HG03520 (cell line): ENCODE data around the gene PGM2.
"Not testable (repeated sequence)": the region's sequence is repeated elsewhere in the genome, so short reads cannot be mapped to it uniquely, and the experiment has no call there.

Source experiments
- ATAC-seq: cut with Tn5 transposase; IDR thresholded peaks from one replicate; pipeline ENCODE4 v1.9.1; 2021; ENCODE audit warnings: mild to moderate bottlenecking, moderate library complexity; ENCODE audit not compliant: unreplicated experiment

Gene PGM2

GRCh38 chr4:37816006-37816405, 10.5 kb upstream of the PGM2 start:
- no peak for ATAC-seq

DNA sequence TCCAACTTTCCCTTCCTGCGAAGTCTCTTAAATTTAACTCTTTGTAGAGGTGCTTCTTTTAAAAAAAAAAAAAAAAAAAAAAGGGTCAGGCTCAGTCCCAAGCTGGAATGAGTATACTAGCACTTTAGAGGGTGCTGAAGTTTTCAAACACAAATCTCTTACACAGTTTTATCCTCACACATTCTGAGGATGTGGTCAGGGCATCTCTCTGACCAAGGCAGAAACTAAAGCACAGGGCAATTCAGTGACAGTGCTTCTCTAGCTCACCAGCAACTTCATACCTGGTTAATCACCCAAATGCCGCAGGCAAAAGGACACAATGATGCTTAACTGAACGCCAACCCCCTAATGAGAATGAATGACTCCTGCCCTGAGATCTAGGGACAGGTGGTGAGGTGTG, 9.8 kb upstream of the PGM2 start:
- ATAC-seq = no peak

DNA sequence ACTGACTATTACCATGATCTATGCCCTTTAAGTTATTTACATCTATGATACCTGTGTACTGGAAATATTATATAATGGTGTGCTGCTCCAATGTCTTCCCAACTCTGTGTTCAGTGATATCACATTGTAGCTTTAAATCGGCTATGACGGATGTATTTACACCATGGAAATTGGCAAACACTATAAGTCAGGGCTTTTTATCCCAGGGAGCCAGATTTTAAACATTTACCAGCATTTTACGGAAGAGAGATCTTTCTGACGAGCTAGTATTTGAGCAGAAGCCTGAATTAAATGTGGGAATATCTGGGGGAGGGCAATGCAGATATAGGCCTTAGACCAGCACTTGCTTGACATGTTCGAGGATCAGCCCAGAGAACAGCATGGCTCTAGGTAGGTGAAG, 7.7 kb upstream of the PGM2 start:
- ATAC-seq = no peak

GRCh38 chr4:37820458-37820857, 6.0 kb upstream of the PGM2 start:
- ATAC-seq = not testable (repeated sequence)

- ATAC-seq = no peak
Measured at GRCh38 chr4:37821953-37822605, 4.4 kb upstream of the PGM2 start.

DNA sequence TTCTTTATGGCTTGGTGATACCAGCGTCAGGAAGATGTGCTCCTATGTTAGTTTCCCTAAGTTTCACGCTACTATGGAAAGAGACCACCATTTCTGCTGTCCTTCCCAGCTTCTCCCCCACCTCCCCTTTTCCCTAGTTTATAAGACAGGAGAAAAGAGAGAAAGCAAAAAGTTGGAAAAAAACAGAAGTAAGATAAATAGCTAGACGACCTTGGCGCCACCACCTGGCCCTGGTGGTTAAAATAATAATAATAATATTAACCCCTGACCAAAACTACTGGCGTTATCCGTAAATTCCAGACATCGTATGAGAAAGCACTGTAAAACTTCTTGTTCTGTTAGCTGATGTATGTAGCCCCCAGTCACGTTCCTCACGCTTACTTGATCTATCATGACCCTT, 985 bp upstream of the PGM2 start:
- ATAC-seq = not testable (repeated sequence)

DNA sequence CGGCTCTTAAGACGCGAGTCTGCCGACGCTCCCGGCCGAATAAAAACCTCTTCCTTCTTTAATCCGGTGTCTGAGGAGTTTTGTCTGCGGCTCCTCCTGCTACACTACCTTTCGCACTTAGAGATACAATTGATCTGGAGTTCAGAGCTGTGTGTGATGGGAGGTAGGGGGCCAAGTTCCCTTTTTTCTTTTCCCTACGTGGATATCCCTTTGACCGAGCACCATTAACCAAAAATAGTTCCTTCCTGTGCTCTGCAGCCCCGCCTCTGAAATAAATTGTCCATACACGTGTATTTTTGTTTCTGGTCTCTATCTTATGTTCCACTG, 555 bp upstream of the PGM2 start:
- ATAC-seq = peak; percentile 7

DNA sequence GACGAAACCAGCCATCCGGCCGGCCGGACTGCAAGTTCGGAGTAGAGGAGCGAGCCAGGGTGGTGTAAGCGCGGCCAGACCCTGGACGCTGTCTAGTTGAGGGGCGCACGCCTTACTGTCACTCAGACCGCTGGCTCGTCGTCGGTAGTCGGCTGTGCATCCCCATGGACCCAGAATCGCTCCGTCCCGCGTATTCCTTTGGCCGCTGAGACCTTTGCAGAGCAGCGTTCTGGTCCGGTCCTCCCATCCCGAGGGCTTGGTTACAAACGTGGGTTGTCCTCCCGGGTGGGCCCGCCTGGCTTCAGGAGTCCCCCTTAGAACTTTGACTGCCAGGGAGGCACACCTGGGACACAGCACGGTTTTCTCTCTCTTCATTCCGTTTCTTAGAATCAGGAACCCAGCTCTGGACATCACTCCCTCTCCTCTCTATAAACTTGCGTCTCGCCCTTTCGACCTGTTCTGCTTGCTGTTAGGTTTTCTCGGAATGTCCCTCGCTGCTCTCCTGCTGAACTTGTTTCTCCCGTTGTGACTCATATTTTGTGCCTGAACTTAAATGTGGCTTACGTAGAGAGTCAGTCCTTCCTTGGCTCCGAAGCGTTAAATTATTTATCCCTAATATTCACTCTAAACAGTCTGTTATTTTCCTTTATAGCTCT, 672 bp downstream of the PGM2 start:
- ATAC-seq = peak; percentile 29

DNA sequence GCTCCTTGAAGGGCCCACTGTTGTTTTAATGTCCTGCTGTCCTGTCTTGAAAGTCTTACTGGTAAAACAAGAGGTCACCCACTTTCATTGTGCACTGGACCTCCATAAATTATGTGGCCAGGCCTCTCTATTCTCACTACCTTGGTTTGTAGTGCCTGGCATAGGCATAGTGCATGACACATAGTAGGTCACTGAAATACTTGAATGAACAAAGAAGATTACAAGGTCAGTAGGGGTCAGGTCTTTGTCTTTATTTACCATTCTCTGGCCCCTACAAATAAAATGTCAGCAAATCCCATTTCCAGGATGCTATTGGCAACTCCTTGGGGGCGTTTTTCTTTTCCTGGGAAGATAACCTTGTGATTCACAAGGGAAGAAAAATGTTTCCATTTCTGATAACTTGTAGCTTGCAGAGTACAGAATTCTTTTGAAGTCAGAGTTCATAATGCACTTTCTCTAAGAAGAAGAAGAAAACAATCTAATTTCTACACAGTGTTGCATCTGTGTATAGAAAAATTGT, 1.4 kb downstream of the PGM2 start:
- ATAC-seq = no peak

DNA sequence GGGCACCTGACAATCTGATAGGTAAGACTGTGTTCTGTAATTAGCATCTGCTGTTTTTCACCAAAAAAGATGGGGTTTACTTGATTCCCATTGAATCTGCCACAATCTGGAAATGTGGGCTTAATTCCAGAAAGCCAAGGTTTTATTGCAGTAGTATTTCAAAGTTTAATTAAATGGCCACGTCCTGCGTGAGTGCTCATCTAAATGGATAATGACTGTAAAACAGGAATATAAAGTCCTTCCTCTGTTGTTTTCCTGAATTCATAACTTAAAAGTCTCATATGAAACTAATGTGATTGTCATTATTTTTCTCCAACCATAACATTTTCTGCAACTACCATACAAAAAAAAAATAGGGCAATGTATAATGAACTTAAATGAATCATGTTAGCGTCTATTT, 2.4 kb downstream of the PGM2 start:
- ATAC-seq = no peak

DNA sequence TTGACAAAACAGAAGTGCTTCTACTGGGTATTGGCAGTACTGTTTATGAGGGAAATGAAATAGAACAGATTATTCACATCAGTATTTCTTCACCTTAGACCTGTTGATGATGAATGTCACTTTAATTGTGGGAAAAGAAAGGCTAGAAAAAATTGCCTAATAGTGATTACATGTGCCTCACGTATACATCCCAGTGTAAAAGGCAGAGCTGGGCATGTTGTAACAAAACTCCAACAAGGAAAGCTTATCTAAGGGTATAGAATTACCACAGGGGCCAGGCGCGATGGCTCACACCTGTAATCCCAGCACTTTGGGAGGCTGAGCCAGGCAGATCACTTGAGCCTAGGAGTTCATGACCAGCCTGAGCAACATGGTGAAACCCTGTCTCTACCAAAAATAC, 4.2 kb downstream of the PGM2 start:
- ATAC-seq = no peak

DNA sequence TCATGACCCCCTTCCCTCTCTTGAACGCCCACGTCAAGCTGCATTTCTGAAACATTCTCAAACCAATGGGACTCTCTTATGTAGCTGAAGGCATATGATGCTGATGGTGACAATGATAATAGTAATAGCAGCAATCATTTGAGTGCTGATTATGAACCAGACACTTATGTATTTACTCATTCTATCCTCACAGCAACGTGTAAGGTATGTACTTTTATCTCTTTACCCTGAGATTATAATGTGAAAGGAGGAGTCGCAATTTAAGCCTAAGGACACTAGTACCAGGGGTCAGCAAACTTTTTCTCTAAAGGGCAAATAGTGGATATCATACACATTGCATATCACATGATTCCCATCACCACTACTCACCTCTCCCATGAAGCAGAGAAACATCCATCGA, 8.5 kb downstream of the PGM2 start:
- no peak for ATAC-seq

- no peak for ATAC-seq
Measured at GRCh38 chr4:37835806-37836205, 9.3 kb downstream of the PGM2 start.

- ATAC-seq = no peak
Measured at GRCh38 chr4:37836274-37836673, 9.8 kb downstream of the PGM2 start.

DNA sequence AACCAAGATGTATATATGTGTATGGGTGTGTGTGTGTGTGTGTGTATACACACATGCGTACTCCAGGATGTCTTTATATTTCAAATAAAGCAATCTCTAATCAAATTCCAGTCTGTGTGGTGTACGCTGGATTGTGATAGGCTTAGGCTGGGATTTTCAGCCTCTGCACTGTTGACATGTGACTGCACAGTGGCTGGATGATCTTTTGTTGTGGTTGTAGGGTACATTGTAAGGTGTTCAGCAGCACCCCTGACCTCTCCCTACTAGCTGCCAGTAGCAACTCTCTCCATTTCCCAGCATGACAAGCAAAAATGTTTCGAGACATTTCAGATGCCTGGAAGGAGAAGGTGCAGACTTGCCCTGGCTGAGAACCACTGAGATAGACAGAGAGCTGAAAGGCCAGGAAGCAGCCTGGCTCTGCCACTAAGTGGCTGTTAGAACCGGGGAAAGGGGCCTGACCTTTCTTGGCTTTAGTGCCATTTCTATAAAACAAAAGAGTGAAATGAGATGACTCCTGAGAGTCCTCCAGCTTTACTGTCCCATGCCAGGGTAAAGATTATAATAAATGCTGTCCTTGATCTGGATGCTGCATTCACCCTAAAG, 10.5 kb downstream of the PGM2 start:
- ATAC-seq = no peak

- ATAC-seq = no peak
Measured at GRCh38 chr4:37837446-37837845, 11.0 kb downstream of the PGM2 start.

- ATAC-seq = no peak
Measured at GRCh38 chr4:37839426-37839825, 12.9 kb downstream of the PGM2 start.

- no peak for ATAC-seq
Measured at GRCh38 chr4:37844204-37844603, 17.7 kb downstream of the PGM2 start.

DNA sequence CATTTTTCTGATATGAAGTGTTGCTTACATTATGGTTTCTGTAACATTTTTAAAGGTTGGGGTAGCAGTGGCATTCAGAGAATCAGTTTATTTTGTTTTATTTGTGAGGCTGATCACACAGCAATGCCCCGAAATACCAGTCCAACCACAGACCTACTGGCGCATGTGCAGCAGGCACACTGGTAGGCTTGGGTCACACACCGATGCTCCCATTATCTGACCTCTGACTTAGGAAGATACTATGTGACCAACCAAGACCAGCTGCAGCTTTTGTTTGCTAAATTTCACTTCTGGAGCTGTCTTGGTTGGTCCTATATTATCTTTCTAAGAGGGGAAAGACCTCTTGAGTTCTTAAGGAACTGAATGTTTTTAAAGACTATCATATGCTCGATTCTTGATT, 18.7 kb downstream of the PGM2 start:
- ATAC-seq = no peak

DNA sequence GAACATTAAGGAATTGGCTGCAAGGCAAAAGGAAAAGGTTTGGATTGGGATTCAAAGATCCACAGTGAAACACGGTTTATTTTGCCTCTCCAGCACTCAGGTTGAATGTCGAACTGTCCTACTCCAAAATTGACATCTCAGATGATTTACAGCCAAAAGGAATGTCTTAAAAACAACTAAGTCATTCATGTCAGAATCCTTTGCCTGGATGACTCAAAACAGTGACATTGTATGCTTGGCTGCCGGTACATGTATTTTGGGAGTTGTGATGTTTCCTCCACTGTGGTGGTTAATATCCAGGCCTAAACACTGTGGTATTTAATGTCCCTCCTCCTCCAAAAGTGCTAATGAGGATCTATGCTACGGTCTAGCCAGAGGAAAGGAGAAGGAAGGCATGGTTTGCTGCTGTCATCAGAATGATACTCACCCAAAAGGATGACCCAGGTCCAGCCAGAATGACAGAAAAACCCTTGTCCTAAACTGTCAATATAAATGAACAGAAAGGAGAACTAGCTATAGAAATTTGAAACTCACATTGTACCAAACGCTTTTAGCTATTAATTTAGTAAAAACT, 20.9 kb downstream of the PGM2 start:
- ATAC-seq = no peak

DNA sequence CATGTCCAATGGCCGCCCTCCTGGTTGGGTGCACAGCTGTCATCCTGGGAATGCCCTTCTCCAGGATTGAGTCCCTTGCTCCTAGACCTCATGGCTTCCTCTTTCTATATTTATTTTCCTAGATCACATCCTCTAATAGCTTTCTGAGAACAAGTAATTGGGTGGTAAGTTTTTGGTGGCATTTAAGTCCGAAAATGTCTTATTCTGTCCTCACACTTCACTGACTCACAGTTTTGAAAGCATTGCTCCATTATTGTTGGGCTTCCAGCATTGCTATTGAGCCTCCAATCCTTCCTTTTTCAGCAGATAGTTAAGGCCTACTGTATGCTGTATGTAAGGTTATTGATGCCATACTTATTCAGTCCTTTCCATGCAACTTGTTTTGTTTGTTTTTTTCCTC, 25.9 kb downstream of the PGM2 start:
- ATAC-seq = no peak

DNA sequence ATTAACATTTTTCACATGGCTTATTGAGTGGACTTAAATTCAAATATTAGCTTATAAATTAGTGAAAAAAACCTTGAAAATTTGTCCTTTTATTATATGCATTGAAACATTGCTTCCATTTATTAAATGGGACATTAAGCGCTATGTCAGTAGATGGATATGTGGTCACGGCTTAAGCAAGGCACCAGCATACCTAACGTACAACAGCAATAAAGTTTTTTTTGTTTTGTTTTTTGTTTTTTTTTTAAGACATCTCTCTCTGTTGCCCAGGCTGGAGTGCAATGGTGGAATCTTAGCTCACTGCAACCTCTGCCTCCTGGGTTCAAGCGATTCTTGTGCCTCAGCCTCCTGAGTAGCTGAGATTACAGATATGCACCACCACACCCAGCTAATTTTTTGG, 31.6 kb downstream of the PGM2 start:
- ATAC-seq = no peak
